GM12874 (cell line): ENCODE measurements around the gene ZCWPW1.

Experiments used
- CTCF ChIP-seq: IDR thresholded peaks from 2 replicates; pipeline ENCODE4 v1.5.1; 2011; ENCODE audit warnings: low read depth, mild to moderate bottlenecking, control low read depth, low read length, moderate library complexity; ENCODE audit not compliant: insufficient read depth

The ZCWPW1 gene

DNA sequence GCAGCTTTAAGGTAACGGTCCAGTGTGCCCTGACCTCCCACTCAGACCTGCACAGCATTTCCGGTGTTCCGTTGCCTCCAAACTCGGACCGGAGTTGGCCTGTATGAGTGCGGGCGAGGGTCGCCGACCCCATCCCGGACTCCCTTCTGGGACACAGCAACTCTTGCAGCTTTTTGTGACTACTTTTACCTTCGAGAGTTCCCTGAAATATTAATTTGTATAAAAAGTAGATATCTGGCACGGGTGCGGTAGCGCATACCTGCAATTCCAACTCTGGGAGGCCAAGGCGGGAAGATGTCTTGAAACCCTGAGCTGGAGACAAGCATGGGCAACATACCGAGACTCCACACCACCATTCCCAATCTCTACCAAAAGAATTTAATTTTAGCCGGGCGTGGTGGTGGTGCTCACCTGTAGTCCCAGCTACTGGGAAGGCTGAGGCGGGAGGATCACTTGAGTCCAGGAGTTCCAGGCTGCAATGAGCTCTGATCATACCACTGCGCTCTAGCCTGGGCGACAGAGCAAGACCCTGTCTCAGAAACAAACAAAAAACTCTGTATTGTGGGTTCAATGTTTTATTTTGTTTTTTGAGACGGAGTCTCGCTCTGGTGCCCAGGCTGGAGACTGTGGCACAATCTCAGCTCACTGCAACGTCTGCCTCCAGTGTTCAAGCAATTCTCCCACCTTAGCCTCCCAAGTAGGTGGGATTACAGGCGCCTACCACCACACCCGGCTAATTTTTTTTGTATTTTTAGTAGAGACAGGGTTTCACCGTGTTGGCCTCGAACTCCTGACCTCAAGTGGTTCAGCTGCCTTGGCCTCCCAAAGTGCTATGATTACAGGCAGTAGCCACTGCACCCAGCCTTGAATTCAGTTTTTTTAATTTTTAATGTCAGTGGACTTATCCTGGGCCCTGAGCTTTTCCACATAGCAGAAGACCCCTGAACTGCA, 8.9 kb upstream of the ZCWPW1 start:
- TF ChIP-seq CTCF = no peak

DNA sequence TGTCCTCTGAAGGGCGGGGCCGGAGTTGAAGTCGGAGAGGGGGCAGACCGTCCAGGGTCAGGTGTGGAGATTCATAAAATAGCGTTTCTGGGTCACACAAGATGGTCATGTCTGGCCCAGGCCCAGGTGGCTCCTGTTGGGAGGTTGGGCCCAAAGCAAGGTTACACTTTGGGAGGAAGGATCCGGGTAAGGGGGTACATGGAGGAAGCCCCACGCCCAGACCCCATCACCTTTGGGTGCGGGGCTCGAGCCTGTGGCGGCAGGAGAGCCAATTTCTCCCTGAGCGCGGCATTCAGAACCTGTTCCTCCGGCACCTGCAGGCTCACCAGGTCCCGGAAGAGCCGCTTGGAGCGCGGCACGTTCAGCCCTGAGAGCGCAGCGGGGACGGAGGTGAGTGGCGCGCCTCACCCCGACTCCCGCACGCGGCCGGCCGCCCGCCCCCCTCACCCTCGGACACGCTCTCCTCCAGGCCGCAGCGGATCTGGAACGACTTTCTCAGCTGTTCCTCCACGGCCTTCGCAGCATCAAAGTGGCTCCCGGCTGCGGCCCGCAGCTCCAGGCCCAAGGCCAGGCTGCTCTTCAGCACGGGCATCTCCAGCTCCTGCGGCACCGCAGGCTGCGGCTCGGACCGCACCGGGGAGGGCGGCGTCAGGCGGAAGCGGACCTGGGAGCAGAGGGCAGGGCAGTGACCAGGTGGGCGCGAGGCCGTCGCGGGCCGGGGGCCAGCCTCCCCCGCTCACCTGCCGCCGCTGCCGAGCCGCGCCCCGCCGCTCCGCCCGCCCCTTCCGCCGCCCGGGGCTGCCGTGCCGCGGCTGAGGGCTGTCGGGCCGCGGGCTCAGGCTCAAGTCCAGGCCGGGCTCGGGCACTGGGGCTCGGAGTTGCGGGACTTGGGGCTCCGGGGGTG, 7.2 kb upstream of the ZCWPW1 start:
- TF ChIP-seq CTCF = no peak

GRCh38 chr7:100434297-100435144, 6.0 kb upstream of the ZCWPW1 start:
- TF ChIP-seq CTCF = no peak

GRCh38 chr7:100433592-100434296, 5.2 kb upstream of the ZCWPW1 start:
- no peak for TF ChIP-seq CTCF

- TF ChIP-seq CTCF = no peak
Measured at GRCh38 chr7:100433276-100433591, 4.7 kb upstream of the ZCWPW1 start.

DNA sequence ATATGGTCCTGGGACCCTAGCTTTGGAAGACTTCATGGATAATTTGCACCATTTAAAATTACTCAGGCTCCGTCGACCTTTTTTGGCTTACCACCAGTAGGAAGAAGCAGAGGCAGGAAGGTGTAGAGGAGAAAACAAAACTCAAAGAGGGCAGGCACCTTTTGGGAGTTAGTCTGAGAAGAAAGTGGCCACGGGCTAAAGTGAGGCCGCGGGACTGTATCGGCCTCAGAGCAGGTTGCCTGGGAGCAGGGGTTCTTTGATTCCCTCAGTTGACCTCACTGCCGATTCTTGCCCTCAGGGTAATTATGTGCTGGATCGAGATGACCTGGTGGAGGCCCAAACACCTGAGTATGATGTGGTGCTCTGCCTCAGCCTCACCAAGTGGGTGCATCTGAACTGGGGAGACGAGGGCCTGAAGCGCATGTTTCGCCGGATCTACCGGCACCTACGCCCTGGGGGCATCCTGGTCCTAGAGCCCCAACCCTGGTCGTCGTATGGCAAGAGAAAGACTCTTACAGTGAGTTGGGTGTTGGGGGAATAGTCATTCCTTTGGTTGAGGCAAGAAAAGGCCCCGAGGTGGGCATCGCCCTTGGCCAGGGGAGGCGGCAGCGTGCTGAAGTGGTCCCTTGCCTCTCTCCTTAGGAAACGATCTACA, 4.2 kb upstream of the ZCWPW1 start:
- no peak for TF ChIP-seq CTCF
